HepG2 (cell line): ENCODE results near the gene COG1. TPM values are rescaled to one million over a fixed set of nuclear protein-coding genes. Genes with fewer than 3 reads are reported as not detected.

Experiments used
- ATAC-seq: fragments of 200-7000 bp; cut with Tn5 transposase; 3 replicates; pipeline ENCODE4 v1.9.1; 2020; ENCODE audit warnings: mild to moderate bottlenecking, moderate library complexity
- BruUV-seq: library from RNA; stranded (reverse); fragments of 400-500 nt; replicated peaks from 2 replicates; lab custom pipeline; 2021; lab: Mats Ljungman, UMichigan
- CTCF ChIA-PET: fragments of 300-600 bp; formaldehyde crosslinking; extraction: SDS; loops from one replicate; lab custom pipeline; 2021; ENCODE audit warnings: low total read pairs, inconsistent platforms, low intra/inter-chr PET ratio; lab: Yijun Ruan, JAX
- POLR2A ChIA-PET: fragments of 350-600 bp; sonication (Branson Sonifier 250); formaldehyde crosslinking; loops from one replicate; lab custom pipeline; 2020; ENCODE audit warnings: antibody characterized with exemption, inconsistent platforms; lab: Yijun Ruan, JAX
- DNase-seq: peaks from one replicate; pipeline ENCODE4 v3.0.0-alpha.2; 2015; ENCODE audit warnings: low spot score
- FAIRE-seq: peaks from 3 replicates; lab custom pipeline; 2011; peaks lifted over from hg19 to GRCh38; lab: Jason Lieb, UNC
- H2AFZ ChIP-seq: one replicate; pipeline ENCODE4 v1.6.1; 2011; ENCODE audit warnings: low read length, inconsistent platforms
- H3K27ac ChIP-seq: fragments of 300-600 bp; 3 replicates; pipeline ENCODE4 v1.8.0; 2011; ENCODE audit warnings: mixed run types, mild to moderate bottlenecking, mixed read lengths, low read length, inconsistent platforms; ENCODE audit not compliant: insufficient read depth; ENCODE audit errors: extremely low read length
- H3K27me3 ChIP-seq, 2 experiments: fragments of 200-600 bp in 1 of 2; 2 replicates in 1 of 2; 3 replicates in 1 of 2; pipeline versions ENCODE4 v1.6.0 to v1.8.0; 2011; ENCODE audit warnings: low read length in 2 of 2, mild to moderate bottlenecking in 2 of 2, moderate library complexity in 2 of 2, inconsistent platforms in 1 of 2; ENCODE audit not compliant: insufficient read depth in 2 of 2, control insufficient read depth in 1 of 2
- H3K36me3 ChIP-seq, 2 experiments: fragments of 200-600 bp in 1 of 2; replicated peaks in 1 of 2; 2 replicates in 1 of 2; 3 replicates in 1 of 2; pipeline versions ENCODE4 v1.5.1 to v1.8.0; 2011; ENCODE audit warnings: low read length in 2 of 2, inconsistent platforms in 1 of 2; ENCODE audit not compliant: insufficient read depth in 2 of 2, control insufficient read depth in 1 of 2
- H3K4me1 ChIP-seq: 2 replicates; pipeline ENCODE4 v1.5.1; 2012; ENCODE audit warnings: low read length, inconsistent platforms; ENCODE audit not compliant: insufficient read depth
- H3K4me2 ChIP-seq: 2 replicates; pipeline ENCODE4 v1.6.0; 2011; ENCODE audit warnings: low read depth, low read length, inconsistent platforms
- H3K4me3 ChIP-seq, 3 experiments: fragments of 200-600 bp in 1 of 3; sonication (generic), shearing (Covaris generic) in 1 of 3; replicated peaks in 1 of 3; 2 replicates each; pipeline ENCODE4 v1.5.1; 2011 to 2016; ENCODE audit warnings: low read length in 3 of 3, inconsistent platforms in 2 of 3, low read depth in 2 of 3, mild to moderate bottlenecking in 2 of 3, control low read depth in 1 of 3, mixed read lengths in 1 of 3; ENCODE audit not compliant: insufficient read depth in 1 of 3
- H3K79me2 ChIP-seq: one replicate; pipeline ENCODE4 v1.6.1; 2011; ENCODE audit warnings: low read length, inconsistent platforms; ENCODE audit not compliant: insufficient read depth
- H3K9ac ChIP-seq: 2 replicates; pipeline ENCODE4 v1.6.0; 2011; ENCODE audit warnings: mild to moderate bottlenecking, low read depth, low read length, inconsistent platforms; ENCODE audit not compliant: insufficient read depth
- H3K9me3 ChIP-seq: 2 replicates; pipeline ENCODE4 v1.5.1; 2012; ENCODE audit warnings: mild to moderate bottlenecking, low read length
- H4K20me1 ChIP-seq: 2 replicates; pipeline ENCODE4 v1.6.0; 2011; ENCODE audit warnings: inconsistent platforms, mild to moderate bottlenecking, low read length, moderate library complexity; ENCODE audit not compliant: insufficient read depth
- ATF7 ChIP-seq, 2 experiments: fragments of 450-650 bp in 1 of 2; sonication (generic) in 1 of 2; formaldehyde crosslinking in 1 of 2; IDR thresholded peaks; 2 replicates each; pipeline versions ENCODE4 v1.4.0 to v1.6.1; 2016 to 2020; ENCODE audit warnings: antibody characterized with exemption in 1 of 2, mild to moderate bottlenecking in 1 of 2, missing genetic modification reagents in 1 of 2
- CREB1 ChIP-seq, 2 experiments: fragments of 450-650 bp in 1 of 2; IDR thresholded peaks; 2 replicates each; pipeline ENCODE4 v1.6.1; 2016 to 2017; ENCODE audit warnings: control low read depth in 1 of 2, mild to moderate bottlenecking in 1 of 2, missing compliant biosample characterization in 1 of 2, missing genetic modification characterization in 1 of 2
- FOXC1 ChIP-seq: sonication (generic); formaldehyde crosslinking; IDR thresholded peaks from 2 replicates; pipeline ENCODE4 v1.8.0; 2022; ENCODE audit warnings: mild to moderate bottlenecking, missing genetic modification reagents, borderline replicate concordance
- MAFF ChIP-seq: IDR thresholded peaks from 2 replicates; pipeline ENCODE4 v1.6.1; 2011; ENCODE audit warnings: low read depth, low read length, improper control_type of control experiment
- MAFK ChIP-seq, 2 experiments: IDR thresholded peaks in 1 of 2; conservative IDR thresholded peaks in 1 of 2; 2 replicates each; pipeline ENCODE4 v1.6.1; 2011; ENCODE audit warnings: improper control_type of control experiment in 2 of 2, low read length in 2 of 2
- POLR2A ChIP-seq, 2 experiments: IDR thresholded peaks; 2 replicates each; pipeline ENCODE4 v1.6.1; 2011; ENCODE audit warnings: low read depth in 2 of 2, low read length in 2 of 2, mild to moderate bottlenecking in 1 of 2, moderate library complexity in 1 of 2; ENCODE audit not compliant: insufficient read depth in 1 of 2
- RBFOX2 ChIP-seq: fragments of 200-400 bp; formaldehyde crosslinking; IDR thresholded peaks from 2 replicates; pipeline ENCODE4 v1.6.1; 2017; ENCODE audit warnings: low read depth, mild to moderate bottlenecking, low read length
- ZC3H13 ChIP-seq: sonication (generic); formaldehyde crosslinking; IDR thresholded peaks from 2 replicates; pipeline ENCODE4 v1.8.1; 2023; ENCODE audit warnings: mild to moderate bottlenecking, missing genetic modification reagents, moderate library complexity
- ZNF121 ChIP-seq: sonication (generic); formaldehyde crosslinking; IDR thresholded peaks from 2 replicates; pipeline ENCODE4 v1.5.0; 2020; ENCODE audit warnings: mild to moderate bottlenecking, missing genetic modification reagents
- WGBS: methylation state at CpG from one replicate; pipeline ENCODE4 v1.1.6; 2017; ENCODE audit warnings: low lambda C conversion rate; 5-methylcytosine and 5-hydroxymethylcytosine counted together
- in situ Hi-C: cut with HindIII; loops from 2 replicates; pipeline ENCODE4 v1.10.0; 2017; ENCODE audit warnings: low pct_unique_long_range_greater_than_20kb; ENCODE audit not compliant: extremely low pct_ligation_motif_present
- intact Hi-C: fragments of 100-400 bp; cut with micrococcal nuclease; formaldehyde crosslinking; loops from one replicate; pipeline ENCODE4 v1.10.0; 2022; ENCODE audit not compliant: unreplicated experiment
- polyA plus RNA-seq, 8 experiments: library from polyadenylated mRNA; depleted of rRNA in 3 of 8; stranded (reverse) in 7 of 8; unstranded in 1 of 8; fragments of >200 nt; fragmentation: Illumina TruSeq in 4 of 8; extraction: Trizol in 4 of 8; gene quantifications; 2 replicates each; pipeline versions ENCODE4 v1.2.1 to v1.2.3, GENCODE V29; 2011 to 2016; ENCODE audit warnings: low read depth in 4 of 8, missing spikeins in 1 of 8, mixed read lengths in 1 of 8; ENCODE audit not compliant: insufficient read depth in 1 of 8
- total RNA-seq, 5 experiments: library from RNA; depleted of rRNA; stranded (reverse); fragments of >200 nt; fragmentation: Illumina TruSeq; extraction: Trizol; gene quantifications; 2 replicates each; pipeline ENCODE4 v1.2.3, GENCODE V29; 2016; ENCODE audit warnings: low read depth in 1 of 5
- TF ChIP-seq, protein P1 (sequence below): IDR thresholded peaks from 2 replicates; pipeline ENCODE4 v1.6.1; 2016
- TF ChIP-seq, protein P2 (sequence below): sonication (generic); formaldehyde crosslinking; IDR thresholded peaks from 2 replicates; pipeline ENCODE4 v1.4.0; 2020; ENCODE audit warnings: mild to moderate bottlenecking, missing genetic modification reagents
- TF ChIP-seq, protein P3 (sequence below): sonication (generic); formaldehyde crosslinking; IDR thresholded peaks from 2 replicates; pipeline ENCODE4 v1.9.0; 2021; ENCODE audit warnings: missing genetic modification reagents, borderline replicate concordance

The COG1 gene
- total and polyA plus RNA-seq, 2 of the 13 experiments (the other 11 are each of a cell fraction or from before 2014, with no cell fraction given) = 36.6 to 39.7 TPM

DNA sequence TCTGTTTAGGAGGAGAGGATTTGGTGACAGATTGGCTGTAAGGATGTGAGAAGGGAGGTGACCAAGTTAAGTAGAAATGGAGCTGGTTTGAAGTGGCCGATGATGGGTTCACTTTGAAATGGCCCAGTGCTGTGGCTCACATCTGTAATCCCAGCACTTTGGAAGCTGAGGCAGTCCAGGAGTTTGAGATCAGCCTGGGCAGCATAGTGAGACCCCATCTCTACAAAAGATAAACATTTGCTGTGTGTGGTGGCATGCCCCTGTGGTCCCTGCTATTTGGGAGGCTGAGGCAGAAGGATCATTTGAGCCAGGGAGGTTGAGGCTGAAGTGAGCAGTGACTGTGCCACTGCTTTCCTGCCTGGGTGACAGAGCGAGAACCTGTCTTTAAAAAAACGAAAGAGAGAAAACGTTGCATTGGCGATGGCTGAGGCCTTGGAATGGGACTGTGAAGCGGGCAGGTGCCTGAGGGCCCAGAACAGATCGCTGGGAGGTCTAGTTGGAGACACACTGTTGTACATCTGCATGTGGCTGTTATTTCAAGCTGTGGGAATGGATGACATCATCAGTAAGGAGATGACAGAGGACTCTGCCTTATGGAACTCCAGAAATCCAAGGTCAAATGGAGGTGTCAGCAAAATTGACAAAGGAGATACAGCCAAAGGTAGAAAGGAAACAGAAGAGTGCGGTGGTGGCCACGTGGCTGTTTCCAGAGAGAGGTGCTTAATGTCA is 5.5 kb downstream of the COG1 start:
- POLR2A ChIA-PET = interaction anchor here (0.7 kb wide), 1 partner anchor 112 kb away, joined by 4 read pairs; no protein-coding TSS in a partner anchor
- Histone ChIP-seq H4K20me1 (peaks cover 3% of the 10 kb centered on the region; the same call in 1 of the 2 replicates), H2AFZ (no peak overlapping the region), H3K9ac (no peak overlapping the region), H3K9me3 (no peaks in the 10 kb centered on the region), H3K36me3 (peaks cover 30 to 68% of the 10 kb centered on the region in 2 experiments), H3K27me3 (no peaks in the 10 kb centered on the region), H3K4me2 (no peak overlapping the region), H3K27ac (no peak overlapping the region), H3K79me2 (peaks cover 38% of the 10 kb centered on the region), H3K4me3 (no peak overlapping the region), H3K4me1 (peaks cover 67% of the 10 kb centered on the region)
- ATAC-seq = no peak
- CTCF ChIA-PET = no interaction called here
- 94% methylated on average over 9 of the region's 9 CpGs for WGBS
- TF ChIP-seq, protein P1, sequence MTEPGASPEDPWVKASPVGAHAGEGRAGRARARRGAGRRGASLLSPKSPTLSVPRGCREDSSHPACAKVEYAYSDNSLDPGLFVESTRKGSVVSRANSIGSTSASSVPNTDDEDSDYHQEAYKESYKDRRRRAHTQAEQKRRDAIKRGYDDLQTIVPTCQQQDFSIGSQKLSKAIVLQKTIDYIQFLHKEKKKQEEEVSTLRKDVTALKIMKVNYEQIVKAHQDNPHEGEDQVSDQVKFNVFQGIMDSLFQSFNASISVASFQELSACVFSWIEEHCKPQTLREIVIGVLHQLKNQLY (CRISPR knock-in tag) = no peak
- TF ChIP-seq ZNF121 (CRISPR knock-in tag) (peak; percentile 84), FOXC1 (CRISPR knock-in tag) (no peak), MAFF (peak; percentile 86), RBFOX2 (peak; percentile 29; the same call in 1 of the 2 replicates), ATF7 (IDR thresholded peaks at IDR 0.05) (peak; percentile 98), ATF7 (CRISPR knock-in tag; IDR thresholded peaks at IDR 0.05) (no peak), POLR2A (IDR thresholded peaks at IDR 0.05; ENCODE audit: insufficient read depth in 1 of 2, low read depth in 2 of 2, low read length in 2 of 2) (peak in 1 of 2 experiments; percentile 21; a peak in 2 of 4 replicates), MAFK (conservative IDR thresholded peaks at IDR 0.05 in 1 of 2, IDR thresholded peaks at IDR 0.05 in 1 of 2; ENCODE audit: low read length in 2 of 2) (peak; percentile 87 to 89), ZC3H13 (CRISPR knock-in tag) (0 out of 2 replicates have a peak, but pooled peaks have one; percentile 21), CREB1 (IDR thresholded peaks at IDR 0.05) (peak; percentile 80), CREB1 (CRISPR knock-in tag; IDR thresholded peaks at IDR 0.05) (no peak)
- TF ChIP-seq, protein P2, sequence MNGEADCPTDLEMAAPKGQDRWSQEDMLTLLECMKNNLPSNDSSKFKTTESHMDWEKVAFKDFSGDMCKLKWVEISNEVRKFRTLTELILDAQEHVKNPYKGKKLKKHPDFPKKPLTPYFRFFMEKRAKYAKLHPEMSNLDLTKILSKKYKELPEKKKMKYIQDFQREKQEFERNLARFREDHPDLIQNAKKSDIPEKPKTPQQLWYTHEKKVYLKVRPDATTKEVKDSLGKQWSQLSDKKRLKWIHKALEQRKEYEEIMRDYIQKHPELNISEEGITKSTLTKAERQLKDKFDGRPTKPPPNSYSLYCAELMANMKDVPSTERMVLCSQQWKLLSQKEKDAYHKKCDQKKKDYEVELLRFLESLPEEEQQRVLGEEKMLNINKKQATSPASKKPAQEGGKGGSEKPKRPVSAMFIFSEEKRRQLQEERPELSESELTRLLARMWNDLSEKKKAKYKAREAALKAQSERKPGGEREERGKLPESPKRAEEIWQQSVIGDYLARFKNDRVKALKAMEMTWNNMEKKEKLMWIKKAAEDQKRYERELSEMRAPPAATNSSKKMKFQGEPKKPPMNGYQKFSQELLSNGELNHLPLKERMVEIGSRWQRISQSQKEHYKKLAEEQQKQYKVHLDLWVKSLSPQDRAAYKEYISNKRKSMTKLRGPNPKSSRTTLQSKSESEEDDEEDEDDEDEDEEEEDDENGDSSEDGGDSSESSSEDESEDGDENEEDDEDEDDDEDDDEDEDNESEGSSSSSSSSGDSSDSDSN (CRISPR knock-in tag) = no peak
- TF ChIP-seq, protein P3, sequence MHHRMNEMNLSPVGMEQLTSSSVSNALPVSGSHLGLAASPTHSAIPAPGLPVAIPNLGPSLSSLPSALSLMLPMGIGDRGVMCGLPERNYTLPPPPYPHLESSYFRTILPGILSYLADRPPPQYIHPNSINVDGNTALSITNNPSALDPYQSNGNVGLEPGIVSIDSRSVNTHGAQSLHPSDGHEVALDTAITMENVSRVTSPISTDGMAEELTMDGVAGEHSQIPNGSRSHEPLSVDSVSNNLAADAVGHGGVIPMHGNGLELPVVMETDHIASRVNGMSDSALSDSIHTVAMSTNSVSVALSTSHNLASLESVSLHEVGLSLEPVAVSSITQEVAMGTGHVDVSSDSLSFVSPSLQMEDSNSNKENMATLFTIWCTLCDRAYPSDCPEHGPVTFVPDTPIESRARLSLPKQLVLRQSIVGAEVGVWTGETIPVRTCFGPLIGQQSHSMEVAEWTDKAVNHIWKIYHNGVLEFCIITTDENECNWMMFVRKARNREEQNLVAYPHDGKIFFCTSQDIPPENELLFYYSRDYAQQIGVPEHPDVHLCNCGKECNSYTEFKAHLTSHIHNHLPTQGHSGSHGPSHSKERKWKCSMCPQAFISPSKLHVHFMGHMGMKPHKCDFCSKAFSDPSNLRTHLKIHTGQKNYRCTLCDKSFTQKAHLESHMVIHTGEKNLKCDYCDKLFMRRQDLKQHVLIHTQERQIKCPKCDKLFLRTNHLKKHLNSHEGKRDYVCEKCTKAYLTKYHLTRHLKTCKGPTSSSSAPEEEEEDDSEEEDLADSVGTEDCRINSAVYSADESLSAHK (CRISPR knock-in tag) = no peak
- no TSS peak for BruUV-seq
- FAIRE-seq = no peak
- in situ Hi-C loops (loop anchor here (10.0 kb wide), 1 partner anchor 624 kb away; no protein-coding TSS in a partner anchor), intact Hi-C loops (no loop called here)
- DNase-seq = no peak
